ENCODE data around the gene MEX3C. TPM values are rescaled to one million over a fixed set of nuclear protein-coding genes. Genes with fewer than 3 reads are reported as not detected.

MEX3C gene
- polyA plus RNA-seq, 1 of the 3 experiments (the other 2 are of a cell fraction), result 25.1 TPM

- DNase-seq, result no peak
- TF ChIP-seq FOXM1 (IDR thresholded peaks at IDR 0.05; ENCODE audit: low read depth) (no peak), MEF2A (IDR thresholded peaks at IDR 0.05; ENCODE audit: borderline replicate concordance, low read depth) (no peak), POLR2AphosphoS5 (IDR thresholded peaks at IDR 0.05; ENCODE audit: low read depth, low read length) (no peak), GABPA (IDR thresholded peaks at IDR 0.05; ENCODE audit: low read depth) (no peak), TEAD4 (IDR thresholded peaks at IDR 0.05; ENCODE audit: borderline replicate concordance, insufficient read depth) (no peak), MAX (IDR thresholded peaks at IDR 0.05; ENCODE audit: low read depth) (no peak)
- Histone ChIP-seq H3K79me2 (ENCODE audit: insufficient read depth) (peaks cover 100% of the 10 kb centered on the region), H3K9me3 (no peaks in the 10 kb centered on the region), H3K9ac (no peak overlapping the region), H2AFZ (ENCODE audit: low read depth) (no peak overlapping the region), H4K20me1 (ENCODE audit: insufficient read depth) (peaks cover 99% of the 10 kb centered on the region), H3K27ac (ENCODE audit: low read depth in 2 of 2, low read length in 1 of 2) (no peak overlapping the region), H3K27me3 (ENCODE audit: insufficient read depth) (no peaks in the 10 kb centered on the region), H3F3A (replicated peaks; ENCODE audit: insufficient read depth) (peaks cover 6% of the 10 kb centered on the region), H3K4me2 (no peak overlapping the region), H3K4me3 (ENCODE audit: low read depth in 2 of 2, low read length in 1 of 2) (no peak overlapping the region), H3K4me1 (ENCODE audit: control insufficient read depth in 1 of 2, insufficient read depth in 2 of 2, low read depth in 1 of 2, low read length in 1 of 2) (no peaks in the 10 kb centered on the region), H3K9me2 (no peaks in the 10 kb centered on the region), H3K36me3 (replicated peaks in 1 of 2; ENCODE audit: control insufficient read depth in 1 of 2, insufficient read depth in 2 of 2, low read length in 1 of 2) (peaks cover 5 to 18% of the 10 kb centered on the region in 2 experiments)
- ChIA-PET CTCF (interaction anchor here (1.5 to 2.1 kb wide), 2 partner anchors 14 to 73 kb away, joined by 5 to 7 read pairs; no protein-coding TSS in a partner anchor), POLR2A (no interaction called here)
Measured at GRCh38 chr18:51182824-51183223, 14.7 kb downstream of the MEX3C start.

- no peak overlapping the region for H2AFZ ChIP-seq (ENCODE audit: low read depth)
- ChIA-PET POLR2A (no interaction called here), CTCF (interaction anchor here (1.1 kb wide), 1 partner anchor 319 kb away, joined by 3 read pairs; no protein-coding TSS in a partner anchor)
- WGBS (ENCODE audit: low lambda C conversion rate), result 97% methylated on average over 1 of the region's 1 CpG
- H3K36me3 ChIP-seq (replicated peaks in 1 of 2; ENCODE audit: control insufficient read depth in 1 of 2, insufficient read depth in 2 of 2, low read length in 1 of 2), result peaks cover 29 to 33% of the 10 kb centered on the region in 2 experiments
- H3K4me1 ChIP-seq (ENCODE audit: control insufficient read depth in 1 of 2, insufficient read depth in 2 of 2, low read depth in 1 of 2, low read length in 1 of 2), result no peaks in the 10 kb centered on the region; a peak in 2 of 4 replicates
- H4K20me1 ChIP-seq (ENCODE audit: insufficient read depth), result peaks cover 50% of the 10 kb centered on the region
- peaks cover 48% of the 10 kb centered on the region for H3K79me2 ChIP-seq (ENCODE audit: insufficient read depth)
- no peak for DNase-seq
- no peaks in the 10 kb centered on the region for H3K9me3 ChIP-seq
- no peak overlapping the region for H3K9ac ChIP-seq
- TF ChIP-seq FOXJ3 (CRISPR knock-in tag; IDR thresholded peaks at IDR 0.05) (no peak), USF1 (IDR thresholded peaks at IDR 0.05; ENCODE audit: borderline replicate concordance, low read depth) (no peak), IRF3 (IDR thresholded peaks at IDR 0.05; ENCODE audit: low read depth, low read length) (no peak), NFIC (IDR thresholded peaks at IDR 0.05; ENCODE audit: borderline replicate concordance) (no peak), EP300 (IDR thresholded peaks at IDR 0.05; ENCODE audit: borderline replicate concordance in 1 of 2, low read depth in 1 of 2, low read length in 1 of 2) (no peak), PBX3 (IDR thresholded peaks at IDR 0.05) (no peak), GABPA (IDR thresholded peaks at IDR 0.05; ENCODE audit: low read depth) (no peak), NRF1 (IDR thresholded peaks at IDR 0.05; ENCODE audit: low read depth, low read length) (no peak), SMC3 (IDR thresholded peaks at IDR 0.05; ENCODE audit: low read depth, low read length) (no peak), JUND (IDR thresholded peaks at IDR 0.05) (no peak), REST (IDR thresholded peaks at IDR 0.05; ENCODE audit: low read depth, low read length) (no peak), RAD21 (IDR thresholded peaks at IDR 0.05; ENCODE audit: low read length) (no peak), MEF2A (IDR thresholded peaks at IDR 0.05; ENCODE audit: borderline replicate concordance, low read depth) (no peak), ELF1 (IDR thresholded peaks at IDR 0.05) (no peak), TEAD4 (IDR thresholded peaks at IDR 0.05; ENCODE audit: borderline replicate concordance, insufficient read depth) (no peak), GATA2 (CRISPR knock-in tag; IDR thresholded peaks at IDR 0.05) (no peak), TCF12 (IDR thresholded peaks at IDR 0.05) (no peak), MAX (IDR thresholded peaks at IDR 0.05; ENCODE audit: low read depth) (no peak), TAF1 (IDR thresholded peaks at IDR 0.05; ENCODE audit: borderline replicate concordance, low read depth, low read length) (no peak), YY1 (IDR thresholded peaks at IDR 0.05; ENCODE audit: low read depth) (no peak)
- no peak overlapping the region for H3K27ac ChIP-seq (ENCODE audit: low read depth in 2 of 2, low read length in 1 of 2)
- H3K4me2 ChIP-seq, result no peak overlapping the region
- H3K9me2 ChIP-seq, result no peaks in the 10 kb centered on the region
- peaks cover 4% of the 10 kb centered on the region for H3F3A ChIP-seq (replicated peaks; ENCODE audit: insufficient read depth)
- no peaks in the 10 kb centered on the region for H3K27me3 ChIP-seq (ENCODE audit: insufficient read depth)
- H3K4me3 ChIP-seq (ENCODE audit: low read depth in 2 of 2, low read length in 1 of 2), result no peak overlapping the region
Measured at GRCh38 chr18:51171625-51172259, 25.7 kb downstream of the MEX3C start.
